Type B pancreatic cell (in vitro differentiated cells): ENCODE results near the gene LRRN2. TPM values are rescaled to one million over a fixed set of nuclear protein-coding genes. Genes with fewer than 3 reads are reported as not detected.

Experiments used
- DNase-seq: peaks from one replicate; pipeline ENCODE4 v3.0.0; 2021; ENCODE audit warnings: mixed read lengths; ENCODE audit not compliant: unreplicated experiment; ENCODE audit errors: extremely low spot score
- H3K27ac Mint-ChIP-seq: 2 replicates; pipeline ENCODE4 v1.8.0; 2021; ENCODE audit warnings: mild to moderate bottlenecking, mixed read lengths
- H3K27me3 Mint-ChIP-seq: 2 replicates; pipeline ENCODE4 v1.8.0; 2021; ENCODE audit warnings: mixed read lengths
- H3K36me3 Mint-ChIP-seq: 2 replicates; pipeline ENCODE4 v1.8.0; 2021; ENCODE audit warnings: mixed read lengths
- H3K4me1 Mint-ChIP-seq: one replicate; pipeline ENCODE4 v1.8.0; 2021; ENCODE audit warnings: mixed read lengths; ENCODE audit not compliant: unreplicated experiment
- H3K4me3 Mint-ChIP-seq: 2 replicates; pipeline ENCODE4 v1.8.0; 2021; ENCODE audit warnings: mild to moderate bottlenecking, mixed read lengths
- H3K9me3 Mint-ChIP-seq: 2 replicates; pipeline ENCODE4 v1.8.0; 2021; ENCODE audit warnings: mixed read lengths
- CTCF ChIP-seq: fragments of 200-600 bp; sonication (generic); conservative IDR thresholded peaks from 2 replicates; pipeline ENCODE4 v1.5.0; 2021; ENCODE audit warnings: antibody characterized with exemption, mild to moderate bottlenecking
- total RNA-seq: library from RNA; stranded (reverse); gene quantifications from 2 replicates; pipeline ENCODE4 v1.2.1, GENCODE V29; 2021; ENCODE audit warnings: low replicate concordance

The LRRN2 gene
- total RNA-seq, 1 donor from 2014 or later = 19.0 TPM

- Mint-ChIP-seq H3K4me1 (peaks cover 14% of the 10 kb centered on the region), H3K27ac (peak overlapping the region; percentile 28), H3K9me3 (no peaks in the 10 kb centered on the region), H3K27me3 (peaks cover 53% of the 10 kb centered on the region), H3K36me3 (no peaks in the 10 kb centered on the region), H3K4me3 (no peak overlapping the region)
- DNase-seq = no peak
- TF ChIP-seq CTCF = no peak
Observed at GRCh38 chr1:204714861-204715511, 29.4 kb upstream of the LRRN2 start.

- H3K9me3 Mint-ChIP-seq = no peaks in the 10 kb centered on the region
- TF ChIP-seq CTCF = no peak
- no peak for DNase-seq
- no peaks in the 10 kb centered on the region for H3K36me3 Mint-ChIP-seq
- H3K27me3 Mint-ChIP-seq = peaks cover 58% of the 10 kb centered on the region
- no peak overlapping the region for H3K27ac Mint-ChIP-seq
- H3K4me1 Mint-ChIP-seq = peaks cover 14% of the 10 kb centered on the region
- no peak overlapping the region for H3K4me3 Mint-ChIP-seq
Observed at GRCh38 chr1:204714194-204714860, 28.8 kb upstream of the LRRN2 start.

- Mint-ChIP-seq H3K4me1 (peaks cover 14% of the 10 kb centered on the region), H3K27ac (no peak overlapping the region), H3K4me3 (no peak overlapping the region), H3K9me3 (no peaks in the 10 kb centered on the region), H3K36me3 (no peaks in the 10 kb centered on the region), H3K27me3 (peaks cover 66% of the 10 kb centered on the region)
- DNase-seq = no peak
- no peak for TF ChIP-seq CTCF
Observed at GRCh38 chr1:204713541-204713940, 28.0 kb upstream of the LRRN2 start.

GRCh38 chr1:204712708-204713430 lies 27.3 kb upstream of the LRRN2 start:
- no peaks in the 10 kb centered on the region for H3K9me3 Mint-ChIP-seq
- H3K27ac Mint-ChIP-seq = no peak overlapping the region
- no peaks in the 10 kb centered on the region for H3K36me3 Mint-ChIP-seq
- H3K4me3 Mint-ChIP-seq = no peak overlapping the region
- no peak for TF ChIP-seq CTCF
- H3K4me1 Mint-ChIP-seq = peaks cover 14% of the 10 kb centered on the region
- DNase-seq = no peak
- peaks cover 68% of the 10 kb centered on the region for H3K27me3 Mint-ChIP-seq

- no peak for TF ChIP-seq CTCF
- H3K9me3 Mint-ChIP-seq = no peaks in the 10 kb centered on the region
- no peak for DNase-seq
- no peak overlapping the region for H3K4me3 Mint-ChIP-seq
- no peak overlapping the region for H3K27ac Mint-ChIP-seq
- peaks cover 17% of the 10 kb centered on the region for H3K4me1 Mint-ChIP-seq
- H3K36me3 Mint-ChIP-seq = no peaks in the 10 kb centered on the region
- H3K27me3 Mint-ChIP-seq = peaks cover 68% of the 10 kb centered on the region
Observed at GRCh38 chr1:204711947-204712701, 26.6 kb upstream of the LRRN2 start.
